GM13976 (cell line): ENCODE measurements around the gene MORC2.

Source experiments
- DNase-seq: peaks from one replicate; pipeline ENCODE4 v3.0.0; 2012; ENCODE audit warnings: low spot score
- in situ Hi-C: fragments of 300-500 bp; cut with MboI; formaldehyde crosslinking; loops from one replicate; pipeline ENCODE4 v1.12.0; 2022; ENCODE audit warnings: low sequenced_read_pairs, mixed read lengths, inconsistent platforms; ENCODE audit not compliant: unreplicated experiment
- TF ChIP-seq, protein P1 (sequence below): IDR thresholded peaks from 2 replicates; pipeline ENCODE4 v1.5.1; 2012; ENCODE audit warnings: borderline replicate concordance, mild to moderate bottlenecking; ENCODE audit not compliant: insufficient read depth; ENCODE audit errors: extremely low read depth, missing control alignments, control extremely low read depth

The MORC2 gene

DNA sequence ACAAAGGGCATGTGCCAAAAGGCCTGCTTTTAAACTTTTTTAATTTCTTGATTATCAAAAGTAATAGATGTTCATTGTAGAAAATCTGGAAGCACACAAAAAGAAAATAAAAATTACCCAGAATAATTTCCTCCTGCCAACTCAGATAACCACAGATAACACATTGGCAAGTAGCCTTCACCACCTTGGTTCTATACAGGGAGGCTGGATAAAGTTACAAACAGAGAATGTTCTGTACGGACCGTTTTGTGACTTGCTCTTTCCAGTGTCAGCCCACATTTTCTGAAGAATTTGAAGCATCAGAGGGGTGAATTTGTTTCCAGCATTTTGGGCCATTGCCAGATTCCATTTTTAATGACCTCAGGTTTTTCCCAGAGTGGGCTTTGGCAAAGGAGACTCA lies 24.0 kb upstream of the MORC2 start:
- in situ Hi-C loops = no loop called here
- no peak for DNase-seq
- TF ChIP-seq, protein P1, sequence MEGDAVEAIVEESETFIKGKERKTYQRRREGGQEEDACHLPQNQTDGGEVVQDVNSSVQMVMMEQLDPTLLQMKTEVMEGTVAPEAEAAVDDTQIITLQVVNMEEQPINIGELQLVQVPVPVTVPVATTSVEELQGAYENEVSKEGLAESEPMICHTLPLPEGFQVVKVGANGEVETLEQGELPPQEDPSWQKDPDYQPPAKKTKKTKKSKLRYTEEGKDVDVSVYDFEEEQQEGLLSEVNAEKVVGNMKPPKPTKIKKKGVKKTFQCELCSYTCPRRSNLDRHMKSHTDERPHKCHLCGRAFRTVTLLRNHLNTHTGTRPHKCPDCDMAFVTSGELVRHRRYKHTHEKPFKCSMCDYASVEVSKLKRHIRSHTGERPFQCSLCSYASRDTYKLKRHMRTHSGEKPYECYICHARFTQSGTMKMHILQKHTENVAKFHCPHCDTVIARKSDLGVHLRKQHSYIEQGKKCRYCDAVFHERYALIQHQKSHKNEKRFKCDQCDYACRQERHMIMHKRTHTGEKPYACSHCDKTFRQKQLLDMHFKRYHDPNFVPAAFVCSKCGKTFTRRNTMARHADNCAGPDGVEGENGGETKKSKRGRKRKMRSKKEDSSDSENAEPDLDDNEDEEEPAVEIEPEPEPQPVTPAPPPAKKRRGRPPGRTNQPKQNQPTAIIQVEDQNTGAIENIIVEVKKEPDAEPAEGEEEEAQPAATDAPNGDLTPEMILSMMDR = no peak

- TF ChIP-seq, protein P1 = no peak
- DNase-seq = no peak
- in situ Hi-C loops = no loop called here
Observed at GRCh38 chr22:30990690-30991089, 22.1 kb upstream of the MORC2 start.

GRCh38 chr22:30989474-30989873 lies 20.9 kb upstream of the MORC2 start:
- in situ Hi-C loops = no loop called here
- DNase-seq = no peak
- TF ChIP-seq, protein P1 = no peak

- TF ChIP-seq, protein P1 = no peak
- in situ Hi-C loops = no loop called here
- DNase-seq = no peak
Observed at GRCh38 chr22:30985561-30986208, 17.1 kb upstream of the MORC2 start.

DNA sequence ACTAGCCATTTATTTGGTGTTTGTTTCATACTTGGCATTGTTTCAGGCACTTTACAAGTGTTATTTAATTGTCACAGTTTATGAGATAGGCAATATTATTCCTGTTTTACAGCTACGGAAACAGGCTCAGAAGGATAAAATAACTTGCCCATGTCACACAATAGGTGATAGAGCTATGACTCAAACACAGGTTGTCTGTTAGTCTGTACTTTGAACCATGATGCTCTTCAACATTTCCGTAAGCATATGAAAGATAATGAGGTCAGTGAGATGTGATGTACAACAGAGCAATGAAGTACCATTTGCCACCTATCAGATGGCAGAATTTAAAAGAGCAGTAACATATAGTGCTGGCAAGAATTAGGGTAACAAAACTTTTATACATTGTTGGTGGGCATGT lies 15.7 kb upstream of the MORC2 start:
- in situ Hi-C loops = no loop called here
- DNase-seq = no peak
- TF ChIP-seq, protein P1 = no peak

DNA sequence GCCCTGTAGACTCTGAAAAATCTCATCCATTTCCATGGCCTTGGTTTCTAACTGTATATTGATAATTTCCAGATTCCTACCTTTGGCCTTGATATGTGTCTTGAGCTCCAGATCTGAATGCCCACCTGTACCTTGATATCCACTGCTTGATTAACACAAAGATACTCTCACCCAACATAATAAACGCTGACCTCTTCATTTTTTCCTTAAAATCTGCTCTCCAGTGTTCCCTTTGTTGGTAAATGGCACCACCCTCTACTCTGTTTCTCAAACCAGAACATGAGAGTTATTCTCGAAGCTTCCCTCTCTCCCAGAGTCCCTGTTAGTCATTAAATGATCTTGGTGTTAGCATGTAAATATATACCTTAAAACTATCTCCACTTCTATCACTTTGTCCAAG lies 13.9 kb upstream of the MORC2 start:
- in situ Hi-C loops = no loop called here
- no peak for DNase-seq
- TF ChIP-seq, protein P1 = no peak
